Heart left ventricle (tissue), 13 donors: Measurements from ENCODE around the gene MAP4K2.

Experiments used
- POLR2A ChIP-seq, 2 donors: fragments of 450-650 bp; IDR thresholded peaks; one replicate each; pipeline ENCODE4 v1.6.1; 2017; ENCODE audit warnings: antibody characterized with exemption in 2 of 2, mild to moderate bottlenecking in 2 of 2, moderate library complexity in 2 of 2
- TF ChIP-seq, protein P1 (sequence below), 12 donors: fragments of 200-600 bp; sonication (generic) in 4 of 12; IDR thresholded peaks; one replicate each; pipeline versions ENCODE4 v1.5.0 to v1.8.0; 2018 to 2022; ENCODE audit warnings: antibody characterized with exemption in 12 of 12, mild to moderate bottlenecking in 5 of 12
- donor health status: ischemic (EF 13 %, LVEDD 7.1; RV severe dilation, severe dysfunction).
- donor health status: DM: no; HTN: yes; CAD: no.
- donor health status: DM: no; HTN: no; CAD: no.
- donor health status: ischemic (EF 25% LVEDD 6.9; RV normal size, moderate dysfunction).
- donor health status: ischemic (EF 25% LVEDD 5.7; RV mildly dilated, moderate dysfunction).
- donor health status: ischemic (EF 35%, LVEDD 5.7; RV mildly dilated, moderate dysfunction).
- donor health status: nonischemic (EF 11% LVEDD 7.7; RV severe dilation, severe dysfunction).
- donor health status: DM: yes; HTN: yes; CAD: no.
- donor health status: PGD.
- donor health status: ischemic (EF 29% LVEDD 5.4; RV normal size, mild dysfunction).
- donor health status: nonischemic (EF 23%, LVEDD 6.1; RV moderate dilation, normal function).

GRCh38 chr11:64842366-64842759 lies 39.3 kb upstream of the MAP4K2 start:
- TF ChIP-seq, protein P1, sequence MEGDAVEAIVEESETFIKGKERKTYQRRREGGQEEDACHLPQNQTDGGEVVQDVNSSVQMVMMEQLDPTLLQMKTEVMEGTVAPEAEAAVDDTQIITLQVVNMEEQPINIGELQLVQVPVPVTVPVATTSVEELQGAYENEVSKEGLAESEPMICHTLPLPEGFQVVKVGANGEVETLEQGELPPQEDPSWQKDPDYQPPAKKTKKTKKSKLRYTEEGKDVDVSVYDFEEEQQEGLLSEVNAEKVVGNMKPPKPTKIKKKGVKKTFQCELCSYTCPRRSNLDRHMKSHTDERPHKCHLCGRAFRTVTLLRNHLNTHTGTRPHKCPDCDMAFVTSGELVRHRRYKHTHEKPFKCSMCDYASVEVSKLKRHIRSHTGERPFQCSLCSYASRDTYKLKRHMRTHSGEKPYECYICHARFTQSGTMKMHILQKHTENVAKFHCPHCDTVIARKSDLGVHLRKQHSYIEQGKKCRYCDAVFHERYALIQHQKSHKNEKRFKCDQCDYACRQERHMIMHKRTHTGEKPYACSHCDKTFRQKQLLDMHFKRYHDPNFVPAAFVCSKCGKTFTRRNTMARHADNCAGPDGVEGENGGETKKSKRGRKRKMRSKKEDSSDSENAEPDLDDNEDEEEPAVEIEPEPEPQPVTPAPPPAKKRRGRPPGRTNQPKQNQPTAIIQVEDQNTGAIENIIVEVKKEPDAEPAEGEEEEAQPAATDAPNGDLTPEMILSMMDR (IDR thresholded peaks at IDR 0.05), result no peak
- TF ChIP-seq POLR2A (IDR thresholded peaks at IDR 0.05), result no peak
